Trophoblast cell (in vitro differentiated cells and primary cell): ENCODE data around the gene NPR3.
A peak's percentile ranks its signal among the peaks of the same experiment; 100 is the strongest.

Source experiments
- DNase-seq, 2 donors: peaks; one replicate each; pipeline ENCODE4 v3.0.0-alpha.2; 2016
- H2AFZ ChIP-seq: 2 replicates; pipeline ENCODE4 v1.6.1; 2013; ENCODE audit warnings: low read length, moderate library complexity, mild to moderate bottlenecking; ENCODE audit not compliant: insufficient read depth, poor library complexity
- H2AK5ac ChIP-seq: 2 replicates; pipeline ENCODE4 v1.6.1; 2013; ENCODE audit warnings: mild to moderate bottlenecking, low read length
- H2BK120ac ChIP-seq: 2 replicates; pipeline ENCODE4 v1.6.1; 2013; ENCODE audit warnings: low read length, mild to moderate bottlenecking, moderate library complexity; ENCODE audit not compliant: insufficient read depth, poor library complexity
- H2BK12ac ChIP-seq: 2 replicates; pipeline ENCODE4 v1.6.1; 2013; ENCODE audit warnings: mild to moderate bottlenecking, low read length, moderate library complexity
- H2BK5ac ChIP-seq: 2 replicates; pipeline ENCODE4 v1.6.1; 2013; ENCODE audit warnings: low read length, low read depth, moderate library complexity, mild to moderate bottlenecking; ENCODE audit not compliant: poor library complexity
- H3K14ac ChIP-seq: 2 replicates; pipeline ENCODE4 v1.6.1; 2013; ENCODE audit warnings: mild to moderate bottlenecking, low read length
- H3K18ac ChIP-seq: 2 replicates; pipeline ENCODE4 v1.6.1; 2013; ENCODE audit warnings: mild to moderate bottlenecking, low read length
- H3K23ac ChIP-seq: 2 replicates; pipeline ENCODE4 v1.6.1; 2013; ENCODE audit warnings: low read length
- H3K27ac ChIP-seq: 2 replicates; pipeline ENCODE4 v1.5.1; 2013; ENCODE audit warnings: low read depth, mild to moderate bottlenecking, inconsistent platforms, low read length, moderate library complexity
- H3K27me3 ChIP-seq: 2 replicates; pipeline ENCODE4 v1.6.1; 2013; ENCODE audit warnings: inconsistent platforms, mild to moderate bottlenecking, low read length, moderate library complexity; ENCODE audit not compliant: insufficient read depth
- H3K36me3 ChIP-seq, 2 experiments: 1 replicate in 1 of 2; 2 replicates in 1 of 2; pipeline ENCODE4 v1.6.1; 2013; ENCODE audit warnings: low read length in 2 of 2, mild to moderate bottlenecking in 2 of 2, moderate library complexity in 1 of 2; ENCODE audit not compliant: insufficient read depth in 2 of 2, control insufficient read depth in 1 of 2
- H3K4ac ChIP-seq: 2 replicates; pipeline ENCODE4 v1.6.1; 2013; ENCODE audit warnings: low read depth, mild to moderate bottlenecking, low read length, moderate library complexity
- H3K4me1 ChIP-seq, 2 experiments: 1 replicate in 1 of 2; 2 replicates in 1 of 2; pipeline ENCODE4 v1.6.1; 2013; ENCODE audit warnings: low read length in 2 of 2, mild to moderate bottlenecking in 2 of 2, moderate library complexity in 1 of 2; ENCODE audit not compliant: insufficient read depth in 2 of 2, control insufficient read depth in 1 of 2
- H3K4me2 ChIP-seq: 2 replicates; pipeline ENCODE4 v1.6.1; 2013; ENCODE audit warnings: inconsistent platforms, mild to moderate bottlenecking, low read length, moderate library complexity
- H3K4me3 ChIP-seq: 2 replicates; pipeline ENCODE4 v1.5.1; 2013; ENCODE audit warnings: mild to moderate bottlenecking, low read depth, low read length, inconsistent platforms
- H3K79me1 ChIP-seq: one replicate; pipeline ENCODE4 v1.6.1; 2013; ENCODE audit warnings: low read length
- H3K79me2 ChIP-seq: 2 replicates; pipeline ENCODE4 v1.6.1; 2013; ENCODE audit warnings: low read length, mild to moderate bottlenecking; ENCODE audit not compliant: control insufficient read depth, insufficient read depth, poor library complexity
- H3K9ac ChIP-seq: 2 replicates; pipeline ENCODE4 v1.6.1; 2013; ENCODE audit warnings: mild to moderate bottlenecking, low read length
- H3K9me3 ChIP-seq: 2 replicates; pipeline ENCODE4 v1.6.1; 2013; ENCODE audit warnings: low read depth, mild to moderate bottlenecking, control low read depth, inconsistent platforms, low read length; ENCODE audit not compliant: insufficient read depth
- H4K12ac ChIP-seq: 2 replicates; pipeline ENCODE4 v1.6.1; 2013; ENCODE audit warnings: low read depth, mild to moderate bottlenecking, low read length, moderate library complexity
- H4K8ac ChIP-seq: 2 replicates; pipeline ENCODE4 v1.6.1; 2013; ENCODE audit warnings: low read depth, mild to moderate bottlenecking, low read length, moderate library complexity
- H4K91ac ChIP-seq: one replicate; pipeline ENCODE4 v1.6.1; 2013; ENCODE audit warnings: low read depth, mild to moderate bottlenecking, low read length, moderate library complexity
- WGBS: extraction: QIAGEN DNeasy Blood & Tissue Kit; methylation state at CpG from one replicate; pipeline ENCODE4 v1.1.7; 2013; ENCODE audit warnings: missing lambda C conversion rate; ENCODE audit not compliant: insufficient read length, insufficient coverage; ENCODE audit errors: extremely low coverage; 5-methylcytosine and 5-hydroxymethylcytosine counted together

Gene NPR3

DNA sequence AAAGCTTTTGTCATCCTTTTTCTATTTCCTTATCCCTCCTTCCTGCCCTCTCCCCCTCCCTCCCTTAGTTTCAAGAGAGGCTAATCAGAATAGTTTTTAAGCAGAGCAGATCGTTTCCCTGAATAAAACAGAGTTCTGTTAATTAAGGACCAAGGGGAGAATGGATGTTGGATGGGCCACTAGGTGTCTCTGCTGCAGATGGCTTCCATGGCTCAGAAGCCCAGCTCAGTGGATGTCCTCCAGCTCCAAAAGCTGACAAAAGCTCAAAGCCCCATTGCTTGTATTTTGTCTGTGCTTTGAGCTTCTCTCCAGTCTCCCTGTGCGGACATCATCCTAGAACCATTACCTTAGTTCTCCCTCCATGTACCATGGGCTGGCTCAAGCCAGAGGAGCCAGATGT is 21.0 kb upstream of the NPR3 start:
- DNase-seq, result peak in 1 of 2 donors; percentile 13
- Histone ChIP-seq H3K18ac (no peak overlapping the region), H3K14ac (no peak overlapping the region), H2BK120ac (no peak overlapping the region), H3K4me2 (no peak overlapping the region), H2AK5ac (no peak overlapping the region), H2BK12ac (no peak overlapping the region), H4K8ac (no peak overlapping the region), H3K4me3 (no peak overlapping the region), H3K4ac (no peak overlapping the region), H3K4me1 (no peaks in the 10 kb centered on the region), H3K36me3 (no peaks in the 10 kb centered on the region), H2BK5ac (no peak overlapping the region), H3K27ac (no peak overlapping the region), H2AFZ (no peak overlapping the region), H3K23ac (no peak overlapping the region), H3K9me3 (peaks cover 2% of the 10 kb centered on the region), H3K79me2 (no peaks in the 10 kb centered on the region), H3K79me1 (no peaks in the 10 kb centered on the region), H4K12ac (no peak overlapping the region), H3K27me3 (no peaks in the 10 kb centered on the region), H4K91ac (no peak overlapping the region), H3K9ac (no peak overlapping the region)
- WGBS, result no CpG with 5 or more reads among the region's 2 CpGs

DNA sequence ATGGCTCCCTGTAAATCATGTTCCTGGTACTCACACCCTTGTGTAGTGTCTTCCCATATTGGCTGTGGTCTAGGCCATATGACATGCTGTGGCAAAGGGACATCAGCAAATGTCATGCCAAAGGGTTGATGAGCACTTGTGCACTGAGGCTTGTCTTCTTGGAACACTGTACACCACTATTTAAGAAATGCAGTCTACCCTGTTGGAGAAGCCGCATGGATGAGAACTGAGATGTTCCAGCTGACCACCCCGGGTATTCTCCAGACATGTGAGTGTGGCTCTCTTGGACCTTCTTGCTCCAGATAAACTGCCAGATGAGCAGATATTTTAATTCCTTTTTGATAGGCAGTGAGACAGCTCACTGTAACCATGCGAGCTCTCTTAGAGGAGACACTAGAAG is 20.5 kb upstream of the NPR3 start:
- H3K36me3 ChIP-seq, result no peaks in the 10 kb centered on the region
- no peak overlapping the region for H4K8ac ChIP-seq
- H2AFZ ChIP-seq, result no peak overlapping the region
- H3K4me3 ChIP-seq, result no peak overlapping the region
- H3K79me2 ChIP-seq, result no peaks in the 10 kb centered on the region
- H3K9ac ChIP-seq, result no peak overlapping the region
- DNase-seq, result no peak
- no peak overlapping the region for H3K4ac ChIP-seq
- no peak overlapping the region for H3K4me2 ChIP-seq
- no peak overlapping the region for H2BK12ac ChIP-seq
- H2AK5ac ChIP-seq, result no peak overlapping the region
- H3K27me3 ChIP-seq, result no peaks in the 10 kb centered on the region
- no peak overlapping the region for H2BK5ac ChIP-seq
- H3K4me1 ChIP-seq, result no peaks in the 10 kb centered on the region
- no peak overlapping the region for H3K23ac ChIP-seq
- H3K27ac ChIP-seq, result no peak overlapping the region
- no peak overlapping the region for H3K14ac ChIP-seq
- WGBS, result no CpG with 5 or more reads among the region's 3 CpGs
- no peak overlapping the region for H4K91ac ChIP-seq
- no peak overlapping the region for H4K12ac ChIP-seq
- no peak overlapping the region for H3K18ac ChIP-seq
- no peak overlapping the region for H2BK120ac ChIP-seq
- H3K9me3 ChIP-seq, result peaks cover 2% of the 10 kb centered on the region
- H3K79me1 ChIP-seq, result no peaks in the 10 kb centered on the region

DNA sequence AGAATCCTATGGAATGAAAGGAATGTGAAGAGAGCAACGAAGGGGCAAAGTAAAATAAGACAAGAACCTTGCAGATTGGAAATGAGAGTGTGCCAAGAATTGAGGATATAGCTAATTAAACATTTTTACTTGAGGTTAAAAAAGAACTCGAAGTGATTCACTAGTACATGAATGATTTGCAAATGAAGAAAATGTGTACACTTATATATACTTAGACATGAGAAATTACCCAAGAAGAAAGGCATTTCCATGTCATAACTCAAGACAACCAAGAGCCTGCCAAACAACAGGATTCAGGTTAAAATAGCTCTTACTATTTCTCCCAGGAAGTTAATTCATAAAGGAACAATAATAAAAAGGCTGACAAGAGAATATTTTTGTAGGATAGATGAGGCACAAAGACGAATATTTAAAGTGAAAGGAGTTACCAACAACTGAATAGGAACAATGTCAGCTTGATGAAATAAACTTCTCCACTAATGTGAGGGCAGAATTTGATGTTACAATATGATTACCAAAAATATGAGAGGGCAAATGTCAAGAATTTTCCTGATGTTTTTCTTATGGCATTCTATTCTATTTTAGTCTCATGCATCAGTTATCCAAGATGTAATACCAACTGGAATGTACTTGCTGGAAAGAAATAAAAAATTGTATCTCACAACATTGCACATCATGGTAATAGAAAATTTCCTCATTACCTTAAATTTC is 18.9 kb upstream of the NPR3 start:
- H4K12ac ChIP-seq, result no peak overlapping the region
- no peaks in the 10 kb centered on the region for H3K79me2 ChIP-seq
- H3K36me3 ChIP-seq, result no peaks in the 10 kb centered on the region
- no peak overlapping the region for H2BK5ac ChIP-seq
- no peak overlapping the region for H2BK120ac ChIP-seq
- no peaks in the 10 kb centered on the region for H3K79me1 ChIP-seq
- no peak overlapping the region for H2BK12ac ChIP-seq
- H3K27me3 ChIP-seq, result no peaks in the 10 kb centered on the region
- no peak overlapping the region for H2AFZ ChIP-seq
- no peak overlapping the region for H3K27ac ChIP-seq
- H3K9me3 ChIP-seq, result no peaks in the 10 kb centered on the region
- no peak overlapping the region for H3K4me3 ChIP-seq
- WGBS, result no CpG with 5 or more reads among the region's 3 CpGs
- no peak overlapping the region for H2AK5ac ChIP-seq
- H3K4ac ChIP-seq, result no peak overlapping the region
- no peak overlapping the region for H3K23ac ChIP-seq
- no peak overlapping the region for H4K91ac ChIP-seq
- DNase-seq, result peak in 1 of 2 donors; percentile 17
- no peak overlapping the region for H3K4me2 ChIP-seq
- H3K9ac ChIP-seq, result no peak overlapping the region
- no peak overlapping the region for H4K8ac ChIP-seq
- H3K4me1 ChIP-seq, result no peaks in the 10 kb centered on the region
- no peak overlapping the region for H3K18ac ChIP-seq
- H3K14ac ChIP-seq, result no peak overlapping the region

DNA sequence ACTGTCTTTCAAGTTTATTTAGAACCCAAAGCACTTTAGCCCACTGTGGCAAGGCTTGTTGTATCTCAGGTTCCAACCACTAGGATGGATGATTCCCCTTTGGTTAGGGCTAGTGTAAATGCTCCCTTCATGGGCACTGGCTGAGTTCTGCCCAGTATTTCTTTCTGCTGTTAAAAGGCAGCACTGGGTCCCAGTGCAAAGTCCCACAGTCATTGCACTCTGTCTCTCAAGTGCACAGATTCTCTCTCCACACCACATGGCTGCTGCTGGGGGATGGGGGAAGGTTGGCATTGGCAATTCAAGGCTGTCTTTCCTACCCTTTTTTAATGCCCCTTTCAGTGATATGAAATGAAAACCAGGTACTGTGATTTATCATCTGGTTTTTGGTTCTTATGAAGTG is 7.2 kb upstream of the NPR3 start:
- H3K27me3 ChIP-seq, result peaks cover 2% of the 10 kb centered on the region
- H2AFZ ChIP-seq, result no peak overlapping the region
- no peak overlapping the region for H3K4me2 ChIP-seq
- no peak overlapping the region for H2BK12ac ChIP-seq
- no peak overlapping the region for H2BK5ac ChIP-seq
- H3K18ac ChIP-seq, result no peak overlapping the region
- no peak overlapping the region for H3K4ac ChIP-seq
- H3K14ac ChIP-seq, result no peak overlapping the region
- no peak overlapping the region for H3K27ac ChIP-seq
- H3K9ac ChIP-seq, result no peak overlapping the region
- no peak overlapping the region for H4K91ac ChIP-seq
- H3K36me3 ChIP-seq, result no peaks in the 10 kb centered on the region
- peaks cover 2% of the 10 kb centered on the region for H3K9me3 ChIP-seq
- H2BK120ac ChIP-seq, result no peak overlapping the region
- no peak overlapping the region for H3K4me3 ChIP-seq
- H2AK5ac ChIP-seq, result no peak overlapping the region
- H3K23ac ChIP-seq, result no peak overlapping the region
- H4K8ac ChIP-seq, result no peak overlapping the region
- no peak overlapping the region for H4K12ac ChIP-seq
- H3K4me1 ChIP-seq, result peaks cover 0 to 1% of the 10 kb centered on the region in 2 experiments
- no peaks in the 10 kb centered on the region for H3K79me2 ChIP-seq
- DNase-seq, result no peak
- H3K79me1 ChIP-seq, result no peaks in the 10 kb centered on the region
